Sigmoid colon (tissue), 4 donors: Measurements from ENCODE around the gene DNAH14.

Experiments used
- CTCF ChIP-seq, 4 experiments: fragments of 450-650 bp in 3 of 4; fragments of 200-600 bp in 1 of 4; IDR thresholded peaks; one replicate each; pipeline ENCODE4 v1.5.1; 2016 to 2019; ENCODE audit warnings: antibody characterized with exemption in 4 of 4, mild to moderate bottlenecking in 3 of 4, moderate library complexity in 2 of 4
- POLR2A ChIP-seq, 2 donors: fragments of 450-650 bp; IDR thresholded peaks; one replicate each; pipeline ENCODE4 v1.6.1; 2016; ENCODE audit warnings: antibody characterized with exemption in 2 of 2, mild to moderate bottlenecking in 2 of 2, moderate library complexity in 2 of 2
- POLR2AphosphoS5 ChIP-seq, 4 donors: sonication (generic); formaldehyde crosslinking; IDR thresholded peaks; one replicate each; pipeline ENCODE4 v1.6.1; 2017; ENCODE audit warnings: antibody characterized with exemption in 4 of 4

GRCh38 chr1:224920930-224921329 is 8.5 kb upstream of the DNAH14 start:
- TF ChIP-seq POLR2A (IDR thresholded peaks at IDR 0.05) (no peak), POLR2AphosphoS5 (IDR thresholded peaks at IDR 0.05) (no peak), CTCF (IDR thresholded peaks at IDR 0.05) (no peak)
